H1 (cell line): ENCODE data around the gene ABCA1. TPM values are rescaled to one million over a fixed set of nuclear protein-coding genes. Genes with fewer than 3 reads are reported as not detected.

Experiments used
- BACH1 ChIP-seq: IDR thresholded peaks from 2 replicates; pipeline ENCODE4 v1.6.1; 2012; ENCODE audit warnings: low read length, improper control_type of control experiment
- JUN ChIP-seq: IDR thresholded peaks from 2 replicates; pipeline ENCODE4 v1.6.1; 2011; ENCODE audit warnings: low read depth, mild to moderate bottlenecking, improper control_type of control experiment, low read length
- SRF ChIP-seq: IDR thresholded peaks from 2 replicates; pipeline ENCODE4 v1.6.1; 2011; ENCODE audit warnings: mild to moderate bottlenecking, low read depth, low read length, moderate library complexity
- polyA plus RNA-seq, 7 experiments: library from polyadenylated mRNA; depleted of rRNA in 3 of 7; stranded (reverse) in 5 of 7; unstranded in 2 of 7; fragments of >200 nt in 5 of 7; fragments of 200-250 nt in 2 of 7; gene quantifications; 1 replicate in 5 of 7; 2 replicates in 1 of 7; 4 replicates in 1 of 7; pipeline versions ENCODE4 v1.2.1 to v1.2.3, GENCODE V29; 2011 to 2013; ENCODE audit warnings: missing spikeins in 2 of 7, mixed read lengths in 2 of 7
- total RNA-seq: library from RNA; stranded (reverse); fragmentation: NEBNext Ultra II Directional; extraction: Animal tissue kit (Norgen Biotek cat#: 25700); gene quantifications from 2 replicates; pipeline ENCODE4 v1.2.1, GENCODE V29; 2021

ABCA1 gene
- total and polyA plus RNA-seq, 2 of the 8 experiments (the other 6 are each of a cell fraction or from before 2014, with no cell fraction given): 6.9 to 7.8 TPM

GRCh38 chr9:104895572-104895971 is 32.4 kb downstream of the ABCA1 start (continued):
- TF ChIP-seq JUN (no peak), SRF (no peak), BACH1 (no peak)
